Upper lobe of left lung (tissue), 4 donors: ENCODE measurements around the gene SOX12.
"Not testable (repeated sequence)": the region's sequence is repeated elsewhere in the genome, so short reads cannot be mapped to it uniquely, and the experiment has no call there.

ENCODE experiments used
- POLR2AphosphoS5 ChIP-seq, 2 donors: sonication (generic); formaldehyde crosslinking; IDR thresholded peaks; one replicate each; pipeline ENCODE4 v1.5.1; 2017; ENCODE audit warnings: antibody characterized with exemption in 2 of 2
- TF ChIP-seq, protein P1 (sequence below), 6 experiments: fragments of 450-650 bp in 4 of 6; fragments of 200-600 bp in 2 of 6; sonication (generic) in 2 of 6; IDR thresholded peaks; one replicate each; pipeline ENCODE4 v1.5.1; 2016 to 2019; ENCODE audit warnings: antibody characterized with exemption in 6 of 6

DNA sequence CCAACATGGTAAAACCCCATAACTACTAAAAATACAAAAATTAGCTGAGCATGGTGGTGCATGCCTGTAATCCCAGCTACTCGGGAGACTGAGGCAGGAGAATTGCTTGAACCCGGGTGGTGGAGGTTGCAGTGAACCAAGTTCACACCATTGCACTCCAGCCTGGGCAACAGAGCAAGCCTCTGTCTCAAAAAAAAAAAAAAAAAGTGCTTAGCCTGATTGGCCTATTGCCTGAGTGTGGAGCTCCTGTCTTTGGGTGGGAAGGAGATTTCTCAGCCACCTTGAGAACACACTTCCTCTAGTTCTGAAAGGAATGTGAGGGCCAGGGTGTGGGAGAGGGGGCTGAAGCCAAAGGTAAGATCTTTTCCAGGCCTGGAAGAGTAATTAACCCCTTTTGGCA is 30.8 kb downstream of the SOX12 start:
- TF ChIP-seq, protein P1, sequence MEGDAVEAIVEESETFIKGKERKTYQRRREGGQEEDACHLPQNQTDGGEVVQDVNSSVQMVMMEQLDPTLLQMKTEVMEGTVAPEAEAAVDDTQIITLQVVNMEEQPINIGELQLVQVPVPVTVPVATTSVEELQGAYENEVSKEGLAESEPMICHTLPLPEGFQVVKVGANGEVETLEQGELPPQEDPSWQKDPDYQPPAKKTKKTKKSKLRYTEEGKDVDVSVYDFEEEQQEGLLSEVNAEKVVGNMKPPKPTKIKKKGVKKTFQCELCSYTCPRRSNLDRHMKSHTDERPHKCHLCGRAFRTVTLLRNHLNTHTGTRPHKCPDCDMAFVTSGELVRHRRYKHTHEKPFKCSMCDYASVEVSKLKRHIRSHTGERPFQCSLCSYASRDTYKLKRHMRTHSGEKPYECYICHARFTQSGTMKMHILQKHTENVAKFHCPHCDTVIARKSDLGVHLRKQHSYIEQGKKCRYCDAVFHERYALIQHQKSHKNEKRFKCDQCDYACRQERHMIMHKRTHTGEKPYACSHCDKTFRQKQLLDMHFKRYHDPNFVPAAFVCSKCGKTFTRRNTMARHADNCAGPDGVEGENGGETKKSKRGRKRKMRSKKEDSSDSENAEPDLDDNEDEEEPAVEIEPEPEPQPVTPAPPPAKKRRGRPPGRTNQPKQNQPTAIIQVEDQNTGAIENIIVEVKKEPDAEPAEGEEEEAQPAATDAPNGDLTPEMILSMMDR (IDR thresholded peaks at IDR 0.05), result not testable (repeated sequence)
- not testable (repeated sequence) for TF ChIP-seq POLR2AphosphoS5 (IDR thresholded peaks at IDR 0.05)
